HCT116 (cell line): Measurements from ENCODE around the gene NMNAT3. TPM values are rescaled to one million over a fixed set of nuclear protein-coding genes. Genes with fewer than 3 reads are reported as not detected.

Experiments
- ATAC-seq: fragments of 200-7000 bp; cut with Tn5 transposase; 2 replicates; pipeline ENCODE4 v1.9.1; 2020; ENCODE audit warnings: mild to moderate bottlenecking, moderate library complexity
- BruUV-seq: library from RNA; stranded (reverse); fragments of 400-500 nt; replicated peaks from 2 replicates; lab custom pipeline; 2021; lab: Mats Ljungman, UMichigan
- CTCF ChIA-PET: fragments of 300-600 bp; sonication (Branson Sonifier 250); formaldehyde crosslinking; loops from one replicate; lab custom pipeline; 2021; ENCODE audit warnings: antibody characterized with exemption; lab: Charles Lee
- POLR2A ChIA-PET: fragments of 300-600, 350-600 bp; sonication (Branson Sonifier 250); formaldehyde crosslinking; loops from one replicate; lab custom pipeline; 2021; ENCODE audit warnings: antibody characterized with exemption; lab: Charles Lee
- RAD21 ChIA-PET, 2 experiments: fragments of 300-600 bp; sonication (Branson Sonifier 250); formaldehyde crosslinking; loops; one replicate each; lab custom pipeline; 2023; ENCODE audit warnings: low total read pairs in 2 of 2; ENCODE audit not compliant: uncharacterized antibody in 2 of 2, unreplicated experiment in 2 of 2, low non-redundant PET in 1 of 2; lab: Charles Lee
- DNase-seq: peaks from one replicate; pipeline ENCODE4 v3.0.0-alpha.2; 2010; ENCODE audit warnings: low read depth, low spot score
- H2AFZ ChIP-seq: fragments of 200-600 bp; shearing (Covaris generic), sonication (generic); 2 replicates; pipeline ENCODE4 v1.6.1; 2017; ENCODE audit warnings: low read depth, mixed run types, mixed read lengths, antibody characterized with exemption, low read length; ENCODE audit not compliant: poor library complexity, severe bottlenecking
- H3K27ac ChIP-seq: 2 replicates; pipeline ENCODE4 v1.5.1; 2012; ENCODE audit warnings: low read depth, low read length
- H3K27me3 ChIP-seq: fragments of 200-600 bp; sonication (generic); 2 replicates; pipeline ENCODE4 v1.6.1; 2016; ENCODE audit warnings: mixed run types, low read length, mixed read lengths; ENCODE audit not compliant: insufficient read depth
- H3K36me3 ChIP-seq, 2 experiments: fragments of 200-500 bp in 1 of 2; fragments of 200-600 bp in 1 of 2; sonication (Bioruptor generic) in 1 of 2; sonication (generic) in 1 of 2; 2 replicates each; pipeline versions ENCODE4 v1.5.1 to v1.6.1; 2014 to 2016; ENCODE audit warnings: low read length in 2 of 2, inconsistent platforms in 1 of 2, mixed read lengths in 1 of 2, mixed run types in 1 of 2; ENCODE audit not compliant: insufficient read depth in 2 of 2, control insufficient read depth in 1 of 2
- H3K4me1 ChIP-seq, 2 experiments: fragments of 200-600 bp in 1 of 2; sonication (generic) in 1 of 2; 2 replicates each; pipeline versions ENCODE4 v1.5.1 to v1.6.1; 2012 to 2017; ENCODE audit warnings: low read length in 2 of 2, inconsistent platforms in 1 of 2, mild to moderate bottlenecking in 1 of 2, mixed read lengths in 1 of 2, mixed run types in 1 of 2, moderate library complexity in 1 of 2; ENCODE audit not compliant: insufficient read depth in 2 of 2, control insufficient read depth in 1 of 2
- H3K4me2 ChIP-seq: fragments of 200-600 bp; sonication (generic); 2 replicates; pipeline ENCODE4 v1.6.1; 2017; ENCODE audit warnings: mixed run types, low read length, mixed read lengths
- H3K4me3 ChIP-seq, 2 experiments: fragments of 200-600 bp in 1 of 2; sonication (generic) in 1 of 2; replicated peaks in 1 of 2; 2 replicates each; pipeline ENCODE4 v1.5.1; 2011 to 2016; ENCODE audit warnings: low read length in 2 of 2, control low read depth in 1 of 2, low read depth in 1 of 2, mild to moderate bottlenecking in 1 of 2, mixed read lengths in 1 of 2, mixed run types in 1 of 2
- H3K79me2 ChIP-seq: fragments of 200-600 bp; sonication (generic); 2 replicates; pipeline ENCODE4 v1.6.1; 2017; ENCODE audit warnings: mild to moderate bottlenecking, mixed run types, low read length, moderate library complexity, mixed read lengths; ENCODE audit not compliant: insufficient read depth
- H3K9ac ChIP-seq: fragments of 200-600 bp; sonication (generic); 2 replicates; pipeline ENCODE4 v1.6.1; 2016; ENCODE audit warnings: low read length, mixed read lengths
- H3K9me2 ChIP-seq: fragments of 200-600 bp; sonication (generic), shearing (Covaris generic); 2 replicates; pipeline ENCODE4 v1.6.1; 2017; ENCODE audit warnings: mixed run types, mild to moderate bottlenecking, moderate library complexity; ENCODE audit not compliant: insufficient read depth
- H3K9me3 ChIP-seq, 2 experiments: fragments of 200-500 bp in 1 of 2; fragments of 200-600 bp in 1 of 2; sonication (Bioruptor generic) in 1 of 2; sonication (generic) in 1 of 2; 2 replicates each; pipeline ENCODE4 v1.6.1; 2014 to 2017; ENCODE audit warnings: low read length in 2 of 2, mixed read lengths in 2 of 2, inconsistent platforms in 1 of 2, low read depth in 1 of 2, mild to moderate bottlenecking in 1 of 2, mixed run types in 1 of 2, moderate library complexity in 1 of 2; ENCODE audit not compliant: control insufficient read depth in 1 of 2, insufficient read depth in 1 of 2
- H4K20me1 ChIP-seq: fragments of 200-600 bp; sonication (generic), shearing (Covaris generic); 2 replicates; pipeline ENCODE4 v1.6.1; 2017; ENCODE audit warnings: mixed run types, mild to moderate bottlenecking, moderate library complexity; ENCODE audit not compliant: insufficient read depth
- CBX3 ChIP-seq: IDR thresholded peaks from 2 replicates; pipeline ENCODE4 v1.6.1; 2012; ENCODE audit warnings: low read depth
- CEBPB ChIP-seq: IDR thresholded peaks from 2 replicates; pipeline ENCODE4 v1.6.1; 2012; ENCODE audit warnings: low read depth
- CTCF ChIP-seq, 3 experiments: fragments of 200-600 bp in 1 of 3; sonication (generic) in 1 of 3; IDR thresholded peaks in 2 of 3; conservative IDR thresholded peaks in 1 of 3; 2 replicates each; pipeline ENCODE4 v1.5.1; 2012 to 2017; ENCODE audit warnings: low read depth in 2 of 3, low read length in 2 of 3, antibody characterized with exemption in 1 of 3, borderline replicate concordance in 1 of 3, control low read depth in 1 of 3, mild to moderate bottlenecking in 1 of 3, mixed read lengths in 1 of 3, mixed run types in 1 of 3, moderate library complexity in 1 of 3; ENCODE audit not compliant: insufficient read depth in 1 of 3
- EGR1 ChIP-seq: IDR thresholded peaks from 2 replicates; pipeline ENCODE4 v1.6.1; 2012; ENCODE audit warnings: low read depth
- EZH2 ChIP-seq: fragments of 200-600 bp; sonication (generic); IDR thresholded peaks from 2 replicates; pipeline ENCODE4 v1.6.1; 2017; ENCODE audit warnings: antibody characterized with exemption, mixed run types
- FOSL1 ChIP-seq: IDR thresholded peaks from 2 replicates; pipeline ENCODE4 v1.6.1; 2012; ENCODE audit warnings: low read depth
- JUND ChIP-seq: IDR thresholded peaks from 2 replicates; pipeline ENCODE4 v1.6.1; 2012
- MAX ChIP-seq: IDR thresholded peaks from 2 replicates; pipeline ENCODE4 v1.6.1; 2012
- POLR2A ChIP-seq: IDR thresholded peaks from 2 replicates; pipeline ENCODE4 v1.7.0; 2011; ENCODE audit warnings: borderline replicate concordance; ENCODE audit not compliant: insufficient read depth, insufficient read length; ENCODE audit errors: extremely low read depth
- POLR2AphosphoS5 ChIP-seq: IDR thresholded peaks from 2 replicates; pipeline ENCODE4 v1.6.1; 2011; ENCODE audit warnings: mild to moderate bottlenecking, low read depth, low read length, moderate library complexity
- RAD21 ChIP-seq: IDR thresholded peaks from 2 replicates; pipeline ENCODE4 v1.6.1; 2012; ENCODE audit warnings: low read depth, mild to moderate bottlenecking
- REST ChIP-seq: IDR thresholded peaks from 2 replicates; pipeline ENCODE4 v1.6.1; 2012; ENCODE audit warnings: low read depth
- SIN3A ChIP-seq: IDR thresholded peaks from 2 replicates; pipeline ENCODE4 v1.6.1; 2012; ENCODE audit warnings: low read depth
- SP1 ChIP-seq: IDR thresholded peaks from 2 replicates; pipeline ENCODE4 v1.6.1; 2012; ENCODE audit warnings: low read depth
- TCF7L2 ChIP-seq: IDR thresholded peaks from 2 replicates; pipeline ENCODE4 v1.7.0; 2011; ENCODE audit warnings: borderline replicate concordance, inconsistent platforms; ENCODE audit not compliant: insufficient read depth, insufficient read length; ENCODE audit errors: extremely low read depth
- YY1 ChIP-seq: IDR thresholded peaks from 2 replicates; pipeline ENCODE4 v1.6.1; 2011; ENCODE audit warnings: low read length, low read depth, moderate library complexity, mild to moderate bottlenecking; ENCODE audit not compliant: insufficient replicate concordance; ENCODE audit errors: extremely low read depth
- ZBTB33 ChIP-seq: IDR thresholded peaks from 2 replicates; pipeline ENCODE4 v1.6.1; 2011; ENCODE audit warnings: mild to moderate bottlenecking, low read length, moderate library complexity; ENCODE audit not compliant: insufficient replicate concordance; ENCODE audit errors: extremely low read depth
- ZFX ChIP-seq: fragments of 450-650 bp; IDR thresholded peaks from 2 replicates; pipeline ENCODE4 v1.6.1; 2017
- ZNF274 ChIP-seq: fragments of 200-500 bp; sonication (Bioruptor generic); IDR thresholded peaks from 2 replicates; pipeline ENCODE4 v1.6.1; 2014; ENCODE audit warnings: mild to moderate bottlenecking, low read depth, low read length, inconsistent platforms
- intact Hi-C: fragments of 100-400 bp; cut with micrococcal nuclease; formaldehyde crosslinking; loops from 2 replicates; pipeline ENCODE4 v1.10.0; 2022
- total RNA-seq: library from RNA; stranded (reverse); gene quantifications from one replicate; pipeline ENCODE4 v1.2.1, GENCODE V29; 2021; ENCODE audit not compliant: unreplicated experiment

NMNAT3 gene
- total RNA-seq, 1 experiment from 2014 or later, result 5.7 TPM

- no peaks in the 10 kb centered on the region for H3K9me2 ChIP-seq
- TF ChIP-seq EZH2, result no peak
- TF ChIP-seq ZNF274, result no peak
- TF ChIP-seq EGR1, result no peak
- no peak for TF ChIP-seq SIN3A
- TF ChIP-seq SP1, result peak; percentile 30; the same call in 1 of the 2 replicates
- peak; percentile 47 for TF ChIP-seq RAD21
- no peak for TF ChIP-seq YY1
- TF ChIP-seq REST, result no peak
- no peak for TF ChIP-seq CEBPB
- peak; percentile 67 for TF ChIP-seq POLR2AphosphoS5
- TF ChIP-seq TCF7L2, result no peak
- no peak for TF ChIP-seq ZFX
- peak; percentile 78 for TF ChIP-seq CBX3
- TF ChIP-seq POLR2A, result peak; percentile 84
- TF ChIP-seq FOSL1, result no peak
- peak; percentile 75 to 91 (median 89) for TF ChIP-seq CTCF (IDR thresholded peaks at IDR 0.05 in 2 of 3, conservative IDR thresholded peaks at IDR 0.05 in 1 of 3; ENCODE audit: borderline replicate concordance in 1 of 3, insufficient read depth in 1 of 3, low read depth in 2 of 3, low read length in 2 of 3)
- TF ChIP-seq MAX, result peak; percentile 95
- TF ChIP-seq JUND, result no peak
- no peak for TF ChIP-seq ZBTB33
Observed at GRCh38 chr3:139519998-139520737, 157.6 kb downstream of the NMNAT3 start.

More at GRCh38 chr3:139519998-139520737, 157.6 kb downstream of the NMNAT3 start:
- intact Hi-C loops, result loop anchor here (1.0 kb wide), 1 partner anchor 42 kb away; no protein-coding TSS in a partner anchor
- H3K9me3 ChIP-seq, result no peaks in the 10 kb centered on the region
- RAD21 ChIA-PET, result interaction anchor here in 1 of 2 experiments (0.7 kb wide), 1 partner anchor 59 kb away, joined by 3 read pairs; no protein-coding TSS in a partner anchor
- H3K4me1 ChIP-seq, result peaks cover 0 to 19% of the 10 kb centered on the region in 2 experiments; a peak in 3 of 4 replicates
- peak overlapping the region; percentile 42; the same call in 1 of the 2 replicates for H3K9ac ChIP-seq
- BruUV-seq, result no TSS peak
- POLR2A ChIA-PET, result interaction anchor here (0.9 kb wide), 1 partner anchor 14 kb away, joined by 3 read pairs; no protein-coding TSS in a partner anchor
- H2AFZ ChIP-seq, result no peak overlapping the region
- CTCF ChIA-PET, result interaction anchor here (0.8 to 2.5 kb wide), 10 partner anchors 11 to 166 kb away, joined by 3 to 14 read pairs (median 4); no protein-coding TSS in a partner anchor
- peak; percentile 88 for ATAC-seq
- H3K79me2 ChIP-seq, result no peaks in the 10 kb centered on the region
- no peaks in the 10 kb centered on the region for H3K27me3 ChIP-seq
- H3K27ac ChIP-seq, result no peak overlapping the region
- H3K4me2 ChIP-seq, result peak overlapping the region; percentile 53
- peaks cover 0 to 3% of the 10 kb centered on the region in 2 experiments; a peak in 1 of 4 replicates for H3K36me3 ChIP-seq
- peak overlapping the region in 1 of 2 experiments; percentile 17; a peak in 2 of 4 replicates for H3K4me3 ChIP-seq
- peak; percentile 69 for DNase-seq
- H4K20me1 ChIP-seq, result no peaks in the 10 kb centered on the region
